Skeletal muscle satellite cell (primary cell): Measurements from ENCODE around the gene OSBPL6.
A peak's percentile ranks its signal among the peaks of the same experiment; 100 is the strongest.
"Not testable (repeated sequence)": the region's sequence is repeated elsewhere in the genome, so short reads cannot be mapped to it uniquely, and the experiment has no call there.

ENCODE experiments used
- H3K27me3 ChIP-seq: 2 replicates; pipeline ENCODE4 v1.7.0; 2013; ENCODE audit warnings: low read length; ENCODE audit not compliant: control insufficient read depth, insufficient read depth
- H3K36me3 ChIP-seq: 2 replicates; pipeline ENCODE4 v1.7.0; 2013; ENCODE audit warnings: mild to moderate bottlenecking, control low read depth, low read length; ENCODE audit not compliant: insufficient read depth
- H3K4me1 ChIP-seq: 2 replicates; pipeline ENCODE4 v1.7.0; 2013; ENCODE audit warnings: low read length; ENCODE audit not compliant: control insufficient read depth, insufficient read depth
- H3K4me2 ChIP-seq: 2 replicates; pipeline ENCODE4 v1.7.0; 2013; ENCODE audit warnings: mild to moderate bottlenecking, low read length
- H3K4me3 ChIP-seq: 2 replicates; pipeline ENCODE4 v1.7.0; 2013; ENCODE audit warnings: low read length
- H3K9ac ChIP-seq: 2 replicates; pipeline ENCODE4 v1.7.0; 2013; ENCODE audit warnings: mild to moderate bottlenecking, low read depth, low read length, moderate library complexity
- H3K9me3 ChIP-seq: replicated peaks from 2 replicates; pipeline ENCODE4 v1.7.0; 2013; ENCODE audit warnings: mild to moderate bottlenecking, control low read depth, low read length

The OSBPL6 gene

GRCh38 chr2:178177066-178177679 lies 17.1 kb upstream of the OSBPL6 start:
- H3K27me3 ChIP-seq: no peaks in the 10 kb centered on the region
- H3K4me1 ChIP-seq: peaks cover 10% of the 10 kb centered on the region

DNA sequence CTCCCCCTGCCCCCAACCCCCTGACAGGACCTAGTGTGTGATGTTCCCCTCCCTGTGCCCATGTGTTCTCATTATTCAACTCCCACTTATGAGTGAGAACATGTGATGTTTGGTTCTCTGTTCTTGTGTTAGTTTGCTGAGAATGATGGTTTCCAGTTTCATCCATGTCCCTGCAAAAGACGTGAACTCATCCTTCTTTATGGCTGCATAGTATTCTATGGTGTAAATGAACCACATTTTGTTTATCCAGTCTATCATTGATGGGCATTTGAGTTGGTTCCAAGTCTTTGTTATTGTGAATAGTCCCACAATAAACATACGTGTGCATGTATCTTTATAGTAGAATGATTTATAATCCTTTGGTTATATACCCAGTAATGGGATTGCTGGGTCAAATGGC lies 13.7 kb upstream of the OSBPL6 start:
- not testable (repeated sequence) for H3K9ac ChIP-seq, H3K36me3 ChIP-seq, H3K9me3 ChIP-seq, H3K4me1 ChIP-seq, H3K4me2 ChIP-seq, H3K4me3 ChIP-seq, H3K27me3 ChIP-seq

More at GRCh38 chr2:178177066-178177679, 17.1 kb upstream of the OSBPL6 start:
- H3K9ac ChIP-seq: no peak overlapping the region
- no peaks in the 10 kb centered on the region for H3K9me3 ChIP-seq
- no peak overlapping the region for H3K4me2 ChIP-seq
- no peaks in the 10 kb centered on the region for H3K36me3 ChIP-seq
- H3K4me3 ChIP-seq: no peak overlapping the region

- H3K36me3 ChIP-seq: no peaks in the 10 kb centered on the region
- H3K27me3 ChIP-seq: no peaks in the 10 kb centered on the region
- H3K4me2 ChIP-seq: no peak overlapping the region
- H3K4me1 ChIP-seq: no peaks in the 10 kb centered on the region
- H3K9me3 ChIP-seq: no peaks in the 10 kb centered on the region
- no peak overlapping the region for H3K9ac ChIP-seq
- no peak overlapping the region for H3K4me3 ChIP-seq
Measured at GRCh38 chr2:178187861-178188260, 6.5 kb upstream of the OSBPL6 start.

DNA sequence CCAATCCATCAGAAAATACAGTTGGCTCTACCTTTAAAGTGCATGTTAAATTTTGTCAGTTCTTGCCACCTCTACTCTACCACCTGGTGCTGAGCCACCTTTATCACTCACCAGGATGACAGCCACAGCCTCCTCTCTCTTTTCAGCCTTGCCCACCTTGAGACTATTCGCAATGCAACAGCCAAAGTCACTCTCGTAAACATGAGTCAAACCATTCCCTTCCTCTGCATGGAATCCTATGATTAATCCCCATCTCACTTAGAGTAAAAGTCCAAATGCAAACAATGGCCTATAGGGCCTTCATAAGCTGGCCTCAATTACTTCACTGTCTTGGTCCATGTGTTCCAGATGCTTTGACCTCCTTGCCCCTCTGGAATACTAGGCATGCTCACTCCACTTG lies 5.8 kb upstream of the OSBPL6 start:
- H3K27me3 ChIP-seq: no peaks in the 10 kb centered on the region
- no peak overlapping the region for H3K4me2 ChIP-seq
- no peak overlapping the region for H3K9ac ChIP-seq
- no peaks in the 10 kb centered on the region for H3K9me3 ChIP-seq
- no peak overlapping the region for H3K4me3 ChIP-seq
- peaks cover 4% of the 10 kb centered on the region for H3K4me1 ChIP-seq
- H3K36me3 ChIP-seq: no peaks in the 10 kb centered on the region

DNA sequence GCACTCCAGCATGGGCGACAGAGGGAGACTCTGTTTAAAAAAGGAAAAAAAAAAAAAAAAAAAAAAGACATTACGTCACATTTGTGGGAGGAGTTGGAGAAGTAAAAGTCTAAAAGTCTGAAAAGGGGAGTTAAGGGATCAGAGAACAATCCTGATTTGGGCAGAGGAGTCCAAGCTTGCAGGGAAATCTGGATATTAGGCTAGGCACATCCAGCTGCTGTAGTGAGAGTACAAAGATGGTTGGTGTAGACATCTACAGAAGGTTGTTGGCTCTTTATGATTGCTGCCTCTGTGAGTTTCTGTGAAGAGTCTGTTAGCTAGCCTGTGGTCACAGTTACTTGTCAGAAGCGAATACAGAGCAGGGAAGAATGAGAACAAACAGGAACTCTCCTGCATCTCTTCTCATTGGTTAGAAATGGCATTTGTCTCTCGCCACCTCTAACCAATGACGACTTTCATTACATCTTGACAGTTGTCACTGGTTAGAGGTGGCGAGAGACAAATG lies 3.3 kb upstream of the OSBPL6 start:
- no peaks in the 10 kb centered on the region for H3K9me3 ChIP-seq
- H3K4me3 ChIP-seq: no peak overlapping the region
- no peak overlapping the region for H3K4me2 ChIP-seq
- H3K27me3 ChIP-seq: no peaks in the 10 kb centered on the region
- H3K9ac ChIP-seq: no peak overlapping the region
- peaks cover 12% of the 10 kb centered on the region for H3K4me1 ChIP-seq
- no peaks in the 10 kb centered on the region for H3K36me3 ChIP-seq

GRCh38 chr2:178191511-178191910 lies 2.8 kb upstream of the OSBPL6 start:
- Histone ChIP-seq H3K4me3 (no peak overlapping the region), H3K4me1 (peaks cover 12% of the 10 kb centered on the region), H3K9me3 (no peaks in the 10 kb centered on the region), H3K9ac (no peak overlapping the region), H3K36me3 (no peaks in the 10 kb centered on the region), H3K4me2 (no peak overlapping the region), H3K27me3 (no peaks in the 10 kb centered on the region)

- peak overlapping the region; percentile 88 for H3K9ac ChIP-seq
- no peaks in the 10 kb centered on the region for H3K36me3 ChIP-seq
- H3K4me3 ChIP-seq: peak overlapping the region; percentile 82
- H3K4me1 ChIP-seq: peaks cover 12% of the 10 kb centered on the region
- peak overlapping the region; percentile 92 for H3K4me2 ChIP-seq
- H3K9me3 ChIP-seq: no peaks in the 10 kb centered on the region
- no peaks in the 10 kb centered on the region for H3K27me3 ChIP-seq
Measured at GRCh38 chr2:178193496-178193822, 853 bp upstream of the OSBPL6 start.

DNA sequence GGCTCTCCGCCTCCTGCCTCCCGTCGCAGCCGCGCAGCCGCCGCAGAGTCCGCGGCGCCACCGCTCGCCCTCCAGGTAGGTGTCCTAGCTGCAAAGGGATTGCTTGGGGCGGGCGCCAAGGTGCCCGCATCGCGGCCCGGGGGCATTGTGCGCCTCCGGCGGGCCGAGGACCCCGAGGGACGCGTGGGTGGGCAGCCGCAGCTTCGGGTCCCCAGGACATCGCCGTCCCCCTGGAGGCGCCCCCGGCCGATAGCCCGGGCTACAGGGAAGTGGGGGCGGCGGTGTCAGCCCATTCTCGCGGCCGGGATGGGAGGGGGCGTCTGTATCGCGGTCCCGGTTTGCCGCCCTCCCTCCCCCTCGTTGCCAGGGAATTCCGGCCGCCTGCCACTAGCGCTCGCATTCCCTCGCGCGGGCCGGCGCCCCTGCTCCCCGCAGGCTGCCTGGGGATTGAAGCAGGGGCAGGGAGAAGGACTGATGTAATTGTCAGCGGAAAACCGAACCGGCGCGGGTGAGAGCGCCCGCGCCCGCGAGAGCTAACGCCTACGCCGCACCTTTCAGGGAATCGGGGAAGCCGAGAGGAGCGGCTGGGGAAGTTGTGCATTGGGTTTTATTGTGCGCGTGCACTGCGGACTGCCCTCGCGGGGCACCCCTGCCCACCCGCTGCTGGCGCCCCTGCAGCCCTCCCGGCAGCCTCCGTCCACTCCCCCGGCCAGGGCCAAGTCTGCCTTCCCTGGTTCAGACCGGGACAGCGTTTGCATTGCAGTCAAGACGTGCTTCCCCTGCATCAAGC lies 483 bp downstream of the OSBPL6 start:
- peaks cover 12% of the 10 kb centered on the region for H3K4me1 ChIP-seq
- H3K4me2 ChIP-seq: peak overlapping the region; percentile 92
- no peaks in the 10 kb centered on the region for H3K36me3 ChIP-seq
- no peaks in the 10 kb centered on the region for H3K9me3 ChIP-seq
- peak overlapping the region; percentile 88 for H3K9ac ChIP-seq
- H3K27me3 ChIP-seq: no peaks in the 10 kb centered on the region
- H3K4me3 ChIP-seq: peak overlapping the region; percentile 82

GRCh38 chr2:178195390-178196166 lies 1.3 kb downstream of the OSBPL6 start:
- no peaks in the 10 kb centered on the region for H3K9me3 ChIP-seq
- peak overlapping the region; percentile 88 for H3K9ac ChIP-seq
- no peaks in the 10 kb centered on the region for H3K36me3 ChIP-seq
- no peaks in the 10 kb centered on the region for H3K27me3 ChIP-seq
- H3K4me3 ChIP-seq: peak overlapping the region; percentile 82
- peaks cover 12% of the 10 kb centered on the region for H3K4me1 ChIP-seq
- peak overlapping the region; percentile 92 for H3K4me2 ChIP-seq

GRCh38 chr2:178197791-178198190 lies 3.5 kb downstream of the OSBPL6 start:
- H3K4me2 ChIP-seq: no peak overlapping the region
- no peaks in the 10 kb centered on the region for H3K9me3 ChIP-seq
- H3K36me3 ChIP-seq: no peaks in the 10 kb centered on the region
- no peak overlapping the region for H3K4me3 ChIP-seq
- H3K9ac ChIP-seq: no peak overlapping the region
- H3K4me1 ChIP-seq: peaks cover 12% of the 10 kb centered on the region
- H3K27me3 ChIP-seq: no peaks in the 10 kb centered on the region

DNA sequence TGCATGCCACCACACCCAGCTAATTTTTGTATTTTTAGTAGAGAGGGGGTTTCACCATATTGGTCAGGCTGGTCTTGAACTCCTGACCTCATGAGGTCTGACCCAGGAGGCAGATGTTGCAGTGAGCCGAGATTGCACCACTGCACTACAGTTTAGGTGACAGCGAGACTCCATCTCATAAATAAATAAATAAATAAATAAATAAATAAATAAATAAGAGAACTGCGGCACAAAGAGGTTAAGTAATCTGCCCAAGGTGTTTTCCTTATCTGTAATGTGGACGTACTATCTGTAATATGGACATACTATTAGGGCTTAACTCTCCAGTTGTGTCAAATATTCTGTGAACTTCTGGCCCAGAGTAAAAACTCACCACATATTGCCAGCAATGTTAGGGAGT lies 4.1 kb downstream of the OSBPL6 start:
- H3K4me3 ChIP-seq, H3K4me2 ChIP-seq, H3K36me3 ChIP-seq, H3K9me3 ChIP-seq, H3K9ac ChIP-seq, H3K4me1 ChIP-seq, H3K27me3 ChIP-seq: not testable (repeated sequence)
